K562 (cell line): ENCODE results near the gene BCAM. TPM values are rescaled to one million over a fixed set of nuclear protein-coding genes. Genes with fewer than 3 reads are reported as not detected.

Source experiments
- ADNP ChIP-seq: fragments of 200-800 bp; sonication (Bioruptor generic); IDR thresholded peaks from 2 replicates; pipeline ENCODE4 v1.6.1; 2016; ENCODE audit warnings: missing genetic modification characterization, missing compliant biosample characterization
- ARID3B ChIP-seq: fragments of 250-450 bp; sonication (Bioruptor Pico); IDR thresholded peaks from 2 replicates; pipeline ENCODE4 v1.4.0; 2020; ENCODE audit warnings: borderline replicate concordance
- ASH1L ChIP-seq: fragments of 450-650 bp; IDR thresholded peaks from 2 replicates; pipeline ENCODE4 v1.6.1; 2018; ENCODE audit warnings: borderline replicate concordance, mild to moderate bottlenecking, low read depth; ENCODE audit not compliant: partially characterized antibody
- GTF2A2 ChIP-seq: IDR thresholded peaks from 2 replicates; pipeline ENCODE4 v1.6.1; 2016; ENCODE audit warnings: mild to moderate bottlenecking, missing genetic modification characterization, missing compliant biosample characterization
- HBP1 ChIP-seq: fragments of 450-650 bp; formaldehyde crosslinking; IDR thresholded peaks from 2 replicates; pipeline ENCODE4 v1.4.0; 2022; ENCODE audit warnings: missing genetic modification characterization
- HDAC1 ChIP-seq, 2 experiments: fragments of 450-650 bp; IDR thresholded peaks; 2 replicates each; pipeline ENCODE4 v1.6.1; 2016 to 2017; ENCODE audit warnings: inconsistent platforms in 1 of 2, mild to moderate bottlenecking in 1 of 2, moderate library complexity in 1 of 2
- SIX5 ChIP-seq, 2 experiments: IDR thresholded peaks; 2 replicates each; pipeline ENCODE4 v1.6.1; 2011; ENCODE audit warnings: low read length in 2 of 2, borderline replicate concordance in 1 of 2, low read depth in 1 of 2, mild to moderate bottlenecking in 1 of 2, moderate library complexity in 1 of 2; ENCODE audit not compliant: insufficient read depth in 1 of 2
- TCFL5 ChIP-seq: fragments of 250-450 bp; sonication (Bioruptor Pico); conservative IDR thresholded peaks from 2 replicates; pipeline ENCODE4 v1.6.1; 2021; ENCODE audit warnings: mild to moderate bottlenecking, moderate library complexity, matching md5 sums
- ZNF239 ChIP-seq: fragments of 250-450 bp; sonication (Bioruptor Pico); IDR thresholded peaks from 2 replicates; pipeline ENCODE4 v1.4.0; 2020; ENCODE audit warnings: mild to moderate bottlenecking
- ZNF589 ChIP-seq: fragments of 200-800 bp; sonication (Bioruptor generic); IDR thresholded peaks from 2 replicates; pipeline ENCODE4 v1.6.1; 2016; ENCODE audit warnings: low read depth, missing genetic modification characterization, missing compliant biosample characterization
- polyA plus RNA-seq, 8 experiments: library from polyadenylated mRNA; depleted of rRNA in 4 of 8; stranded (reverse) in 5 of 8; unstranded in 3 of 8; fragments of >200 nt; fragmentation: Nextera tagmentation in 2 of 8; fragmentation: Illumina TruSeq in 1 of 8; extraction: Ambion mirVana in 2 of 8; extraction: Trizol in 1 of 8; gene quantifications; 2 replicates each; pipeline versions ENCODE4 v1.2.1 to v1.2.3, GENCODE V29; 2011 to 2014; ENCODE audit warnings: inconsistent platforms in 1 of 8, missing spikeins in 1 of 8
- total RNA-seq, 7 experiments: library from RNA; depleted of rRNA in 6 of 7; stranded (reverse); fragments of >200 nt in 6 of 7; fragmentation: Illumina TruSeq in 2 of 7; extraction: Trizol in 2 of 7; gene quantifications; 2 replicates each; pipeline versions ENCODE4 v1.2.1 to v1.2.3, GENCODE V29; 2011 to 2021; ENCODE audit warnings: low replicate concordance in 1 of 7
- TF ChIP-seq, protein P1 (sequence below): sonication (generic); formaldehyde crosslinking; IDR thresholded peaks from 2 replicates; pipeline ENCODE4 v1.8.0; 2023; ENCODE audit warnings: mild to moderate bottlenecking, missing genetic modification reagents
- TF ChIP-seq, protein P2 (sequence below): sonication (generic); formaldehyde crosslinking; IDR thresholded peaks from 2 replicates; pipeline ENCODE4 v1.8.1; 2023; ENCODE audit warnings: mild to moderate bottlenecking, missing genetic modification reagents
- TF ChIP-seq, protein P3 (sequence below): sonication (generic); formaldehyde crosslinking; IDR thresholded peaks from 2 replicates; pipeline ENCODE4 v1.8.1; 2023; ENCODE audit warnings: mild to moderate bottlenecking, missing genetic modification reagents
- TF ChIP-seq, protein P4 (sequence below), 2 experiments: fragments of 450-650 bp in 1 of 2; sonication (generic) in 1 of 2; formaldehyde crosslinking; conservative IDR thresholded peaks; 2 replicates each; pipeline versions ENCODE4 v1.4.0 to v1.8.1; 2020 to 2022; ENCODE audit warnings: mild to moderate bottlenecking in 1 of 2, missing genetic modification reagents in 1 of 2

Gene BCAM
- total and polyA plus RNA-seq, 9 of the 15 experiments (the other 6 are each of a cell fraction or from before 2014, with no cell fraction given), result 0.07 to 1.3 (median 0.33) TPM; not detected in 2

DNA sequence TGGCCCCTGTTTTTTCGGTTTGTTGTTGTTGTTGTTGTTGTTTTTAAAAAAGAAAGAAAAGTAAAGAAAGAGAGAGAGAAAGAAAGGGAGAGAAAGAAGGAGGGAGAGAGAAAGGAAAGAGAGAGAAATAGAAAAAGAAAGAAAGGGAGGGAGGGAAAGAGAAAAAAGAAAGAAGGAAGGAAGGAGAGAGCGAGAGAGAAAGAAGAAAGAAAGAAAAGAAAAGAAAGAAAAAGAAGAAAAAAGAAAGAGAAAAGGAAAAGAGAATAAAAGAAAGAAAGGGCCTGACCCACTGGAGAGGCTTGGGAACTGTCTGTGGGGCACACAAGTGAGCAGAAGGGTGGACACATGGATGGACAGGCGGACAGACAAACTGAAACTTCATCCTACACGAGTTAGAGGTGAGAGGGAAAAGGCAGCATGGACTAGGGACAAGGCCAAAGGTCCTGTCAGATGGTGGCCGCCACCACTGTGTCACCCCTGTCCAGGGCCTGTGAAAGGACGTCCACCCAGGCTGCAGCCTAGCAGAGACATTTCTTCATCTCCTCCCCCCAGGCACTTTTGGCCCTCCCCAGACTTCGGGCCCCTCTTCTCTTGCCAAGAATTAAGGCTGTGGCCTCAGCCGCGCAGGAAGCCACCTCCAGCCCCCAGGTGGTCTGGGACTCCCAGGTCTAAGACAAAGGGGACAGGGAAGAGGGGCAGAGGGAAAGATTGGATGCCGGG is 9.1 kb upstream of the BCAM start (continued):
- TF ChIP-seq, protein P1, sequence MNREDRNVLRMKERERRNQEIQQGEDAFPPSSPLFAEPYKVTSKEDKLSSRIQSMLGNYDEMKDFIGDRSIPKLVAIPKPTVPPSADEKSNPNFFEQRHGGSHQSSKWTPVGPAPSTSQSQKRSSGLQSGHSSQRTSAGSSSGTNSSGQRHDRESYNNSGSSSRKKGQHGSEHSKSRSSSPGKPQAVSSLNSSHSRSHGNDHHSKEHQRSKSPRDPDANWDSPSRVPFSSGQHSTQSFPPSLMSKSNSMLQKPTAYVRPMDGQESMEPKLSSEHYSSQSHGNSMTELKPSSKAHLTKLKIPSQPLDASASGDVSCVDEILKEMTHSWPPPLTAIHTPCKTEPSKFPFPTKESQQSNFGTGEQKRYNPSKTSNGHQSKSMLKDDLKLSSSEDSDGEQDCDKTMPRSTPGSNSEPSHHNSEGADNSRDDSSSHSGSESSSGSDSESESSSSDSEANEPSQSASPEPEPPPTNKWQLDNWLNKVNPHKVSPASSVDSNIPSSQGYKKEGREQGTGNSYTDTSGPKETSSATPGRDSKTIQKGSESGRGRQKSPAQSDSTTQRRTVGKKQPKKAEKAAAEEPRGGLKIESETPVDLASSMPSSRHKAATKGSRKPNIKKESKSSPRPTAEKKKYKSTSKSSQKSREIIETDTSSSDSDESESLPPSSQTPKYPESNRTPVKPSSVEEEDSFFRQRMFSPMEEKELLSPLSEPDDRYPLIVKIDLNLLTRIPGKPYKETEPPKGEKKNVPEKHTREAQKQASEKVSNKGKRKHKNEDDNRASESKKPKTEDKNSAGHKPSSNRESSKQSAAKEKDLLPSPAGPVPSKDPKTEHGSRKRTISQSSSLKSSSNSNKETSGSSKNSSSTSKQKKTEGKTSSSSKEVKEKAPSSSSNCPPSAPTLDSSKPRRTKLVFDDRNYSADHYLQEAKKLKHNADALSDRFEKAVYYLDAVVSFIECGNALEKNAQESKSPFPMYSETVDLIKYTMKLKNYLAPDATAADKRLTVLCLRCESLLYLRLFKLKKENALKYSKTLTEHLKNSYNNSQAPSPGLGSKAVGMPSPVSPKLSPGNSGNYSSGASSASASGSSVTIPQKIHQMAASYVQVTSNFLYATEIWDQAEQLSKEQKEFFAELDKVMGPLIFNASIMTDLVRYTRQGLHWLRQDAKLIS, result no peak
- TF ChIP-seq SIX5 (IDR thresholded peaks at IDR 0.05; ENCODE audit: borderline replicate concordance in 1 of 2, insufficient read depth in 1 of 2, low read depth in 1 of 2, low read length in 2 of 2) (no peak), ZNF589 (CRISPR knock-in tag) (no peak), ZNF239 (no peak), ARID3B (no peak), GTF2A2 (tag) (no peak), HBP1 (no peak), ADNP (tag) (no peak), ASH1L (peak; percentile 28), TCFL5 (CRISPR knock-in tag) (no peak), HDAC1 (IDR thresholded peaks at IDR 0.05) (0 out of 4 replicates have a peak, but pooled peaks of 1 of the 2 experiments have one; percentile 10)
- TF ChIP-seq, protein P2, sequence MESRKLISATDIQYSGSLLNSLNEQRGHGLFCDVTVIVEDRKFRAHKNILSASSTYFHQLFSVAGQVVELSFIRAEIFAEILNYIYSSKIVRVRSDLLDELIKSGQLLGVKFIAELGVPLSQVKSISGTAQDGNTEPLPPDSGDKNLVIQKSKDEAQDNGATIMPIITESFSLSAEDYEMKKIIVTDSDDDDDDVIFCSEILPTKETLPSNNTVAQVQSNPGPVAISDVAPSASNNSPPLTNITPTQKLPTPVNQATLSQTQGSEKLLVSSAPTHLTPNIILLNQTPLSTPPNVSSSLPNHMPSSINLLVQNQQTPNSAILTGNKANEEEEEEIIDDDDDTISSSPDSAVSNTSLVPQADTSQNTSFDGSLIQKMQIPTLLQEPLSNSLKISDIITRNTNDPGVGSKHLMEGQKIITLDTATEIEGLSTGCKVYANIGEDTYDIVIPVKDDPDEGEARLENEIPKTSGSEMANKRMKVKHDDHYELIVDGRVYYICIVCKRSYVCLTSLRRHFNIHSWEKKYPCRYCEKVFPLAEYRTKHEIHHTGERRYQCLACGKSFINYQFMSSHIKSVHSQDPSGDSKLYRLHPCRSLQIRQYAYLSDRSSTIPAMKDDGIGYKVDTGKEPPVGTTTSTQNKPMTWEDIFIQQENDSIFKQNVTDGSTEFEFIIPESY, result peak; percentile 18; the same call in 1 of the 2 replicates
- TF ChIP-seq, protein P3, sequence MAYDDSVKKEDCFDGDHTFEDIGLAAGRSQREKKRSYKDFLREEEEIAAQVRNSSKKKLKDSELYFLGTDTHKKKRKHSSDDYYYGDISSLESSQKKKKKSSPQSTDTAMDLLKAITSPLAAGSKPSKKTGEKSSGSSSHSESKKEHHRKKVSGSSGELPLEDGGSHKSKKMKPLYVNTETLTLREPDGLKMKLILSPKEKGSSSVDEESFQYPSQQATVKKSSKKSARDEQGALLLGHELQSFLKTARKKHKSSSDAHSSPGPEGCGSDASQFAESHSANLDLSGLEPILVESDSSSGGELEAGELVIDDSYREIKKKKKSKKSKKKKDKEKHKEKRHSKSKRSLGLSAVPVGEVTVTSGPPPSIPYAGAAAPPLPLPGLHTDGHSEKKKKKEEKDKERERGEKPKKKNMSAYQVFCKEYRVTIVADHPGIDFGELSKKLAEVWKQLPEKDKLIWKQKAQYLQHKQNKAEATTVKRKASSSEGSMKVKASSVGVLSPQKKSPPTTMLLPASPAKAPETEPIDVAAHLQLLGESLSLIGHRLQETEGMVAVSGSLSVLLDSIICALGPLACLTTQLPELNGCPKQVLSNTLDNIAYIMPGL (CRISPR knock-in tag), result no peak
- TF ChIP-seq, protein P4, sequence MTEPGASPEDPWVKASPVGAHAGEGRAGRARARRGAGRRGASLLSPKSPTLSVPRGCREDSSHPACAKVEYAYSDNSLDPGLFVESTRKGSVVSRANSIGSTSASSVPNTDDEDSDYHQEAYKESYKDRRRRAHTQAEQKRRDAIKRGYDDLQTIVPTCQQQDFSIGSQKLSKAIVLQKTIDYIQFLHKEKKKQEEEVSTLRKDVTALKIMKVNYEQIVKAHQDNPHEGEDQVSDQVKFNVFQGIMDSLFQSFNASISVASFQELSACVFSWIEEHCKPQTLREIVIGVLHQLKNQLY (CRISPR knock-in tag; conservative IDR thresholded peaks at IDR 0.05), result no peak
